Left lung (tissue), 10 donors: ENCODE results near the gene ALCAM. TPM values are rescaled to one million over a fixed set of nuclear protein-coding genes. Genes with fewer than 3 reads are reported as not detected.
A peak's percentile ranks its signal among the peaks of the same experiment; 100 is the strongest.

Experiments used
- ATAC-seq: fragments of 200-7000 bp; cut with Tn5 transposase; one replicate; pipeline ENCODE4 v1.9.1; 2020; ENCODE audit warnings: moderate library complexity
- DNase-seq, 4 donors: peaks; one replicate each; pipeline ENCODE4 v3.0.0-alpha.2; 2013 to 2020
- H3K27ac ChIP-seq, 2 donors: fragments of 200-600 bp; sonication (generic) in 1 of 2; one replicate each; pipeline versions ENCODE4 v1.5.0 to v1.8.0; 2020 to 2021
- H3K27me3 ChIP-seq, 2 donors: fragments of 200-600 bp; sonication (generic) in 1 of 2; one replicate each; pipeline versions ENCODE4 v1.5.0 to v1.8.0; 2020 to 2021
- H3K36me3 ChIP-seq, 2 donors: fragments of 200-600 bp; sonication (generic) in 1 of 2; one replicate each; pipeline versions ENCODE4 v1.5.0 to v1.8.0; 2020 to 2021
- H3K4me1 ChIP-seq, 2 donors: fragments of 200-600 bp; one replicate each; pipeline ENCODE4 v1.8.0; 2021
- H3K4me3 ChIP-seq, 2 donors: fragments of 200-600 bp; sonication (generic) in 1 of 2; one replicate each; pipeline versions ENCODE4 v1.5.0 to v1.8.0; 2020 to 2021; ENCODE audit warnings: mild to moderate bottlenecking in 1 of 2
- H3K9me3 ChIP-seq, 2 donors: fragments of 200-600 bp; sonication (generic) in 1 of 2; one replicate each; pipeline versions ENCODE4 v1.5.0 to v1.8.0; 2020 to 2021
- intact Hi-C, 2 donors: fragments of 100-400 bp; cut with DNase I; formaldehyde crosslinking; loops; one replicate each; pipeline versions ENCODE4 v1.11.2 to v1.14.2; 2022
- polyA plus RNA-seq, 6 donors: library from polyadenylated mRNA; unstranded; fragments of 120-200 nt; gene quantifications; one replicate each; pipeline ENCODE4 v1.2.1, GENCODE V29; 2013; ENCODE audit not compliant: insufficient read length in 6 of 6
- total RNA-seq, 2 donors: library from RNA; stranded (reverse); fragmentation: NEBNext Ultra II Directional; extraction: Animal tissue kit (Norgen Biotek cat#: 25700); gene quantifications; one replicate each; pipeline ENCODE4 v1.2.1, GENCODE V29; 2021
- TF ChIP-seq, protein P1 (sequence below), 2 donors: fragments of 200-600 bp; sonication (generic) in 1 of 2; IDR thresholded peaks; one replicate each; pipeline versions ENCODE4 v1.5.0 to v1.8.0; 2021; ENCODE audit warnings: antibody characterized with exemption in 2 of 2
- donor health status: DM: no; HTN: yes; CAD: no.
- donor health status: DM: no; HTN: no; CAD: no.

The ALCAM gene
- total and polyA plus RNA-seq, 8 donors = 84.2 to 170 (median 127) TPM

DNA sequence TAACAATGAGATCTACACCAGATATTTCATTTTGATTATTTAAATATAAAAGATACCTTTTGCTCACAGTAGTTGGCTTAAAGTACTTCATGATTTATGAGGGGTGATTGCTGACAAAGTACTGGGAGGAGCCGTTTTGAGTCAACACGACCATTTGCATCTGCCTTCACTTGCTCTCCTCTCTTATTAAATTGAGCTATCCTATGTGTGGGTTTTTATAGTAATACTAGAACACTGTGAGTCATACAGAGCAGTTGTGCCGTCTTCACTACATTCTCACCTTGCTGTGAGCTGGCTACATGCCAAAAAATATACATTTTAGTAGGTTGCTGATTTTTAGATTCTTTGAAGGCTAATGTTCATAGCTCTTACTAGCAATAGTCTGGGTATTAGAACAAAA, 161.2 kb downstream of the ALCAM start:
- peaks cover 0 to 26% of the 10 kb centered on the region in 2 donors for H3K36me3 ChIP-seq
- H3K4me1 ChIP-seq = no peaks in the 10 kb centered on the region
- no peak for DNase-seq
- no peaks in the 10 kb centered on the region for H3K9me3 ChIP-seq
- no peaks in the 10 kb centered on the region for H3K27me3 ChIP-seq
- intact Hi-C loops = no loop called here
- TF ChIP-seq, protein P1, sequence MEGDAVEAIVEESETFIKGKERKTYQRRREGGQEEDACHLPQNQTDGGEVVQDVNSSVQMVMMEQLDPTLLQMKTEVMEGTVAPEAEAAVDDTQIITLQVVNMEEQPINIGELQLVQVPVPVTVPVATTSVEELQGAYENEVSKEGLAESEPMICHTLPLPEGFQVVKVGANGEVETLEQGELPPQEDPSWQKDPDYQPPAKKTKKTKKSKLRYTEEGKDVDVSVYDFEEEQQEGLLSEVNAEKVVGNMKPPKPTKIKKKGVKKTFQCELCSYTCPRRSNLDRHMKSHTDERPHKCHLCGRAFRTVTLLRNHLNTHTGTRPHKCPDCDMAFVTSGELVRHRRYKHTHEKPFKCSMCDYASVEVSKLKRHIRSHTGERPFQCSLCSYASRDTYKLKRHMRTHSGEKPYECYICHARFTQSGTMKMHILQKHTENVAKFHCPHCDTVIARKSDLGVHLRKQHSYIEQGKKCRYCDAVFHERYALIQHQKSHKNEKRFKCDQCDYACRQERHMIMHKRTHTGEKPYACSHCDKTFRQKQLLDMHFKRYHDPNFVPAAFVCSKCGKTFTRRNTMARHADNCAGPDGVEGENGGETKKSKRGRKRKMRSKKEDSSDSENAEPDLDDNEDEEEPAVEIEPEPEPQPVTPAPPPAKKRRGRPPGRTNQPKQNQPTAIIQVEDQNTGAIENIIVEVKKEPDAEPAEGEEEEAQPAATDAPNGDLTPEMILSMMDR (IDR thresholded peaks at IDR 0.05) = no peak
- no peak overlapping the region for H3K27ac ChIP-seq
- H3K4me3 ChIP-seq = no peak overlapping the region
- ATAC-seq = no peak

DNA sequence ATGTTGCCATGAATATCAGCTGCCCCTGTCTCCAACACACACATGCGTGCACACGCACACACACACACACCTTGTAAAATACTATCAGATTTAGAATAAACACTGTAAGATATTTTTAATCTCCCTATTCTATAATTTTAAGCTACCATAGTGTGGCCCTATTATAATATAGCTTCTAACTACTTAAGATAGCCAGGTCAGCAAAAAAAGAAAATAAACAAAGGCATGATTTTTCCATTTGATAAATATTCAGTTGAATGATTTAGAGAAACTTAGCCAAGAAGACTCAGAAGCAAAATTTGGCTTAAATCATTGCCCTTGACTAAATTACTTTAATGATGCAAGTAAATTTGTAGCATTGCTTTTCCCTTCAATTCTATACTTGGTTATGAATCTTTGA, 162.2 kb downstream of the ALCAM start:
- intact Hi-C loops = no loop called here
- TF ChIP-seq, protein P1 (IDR thresholded peaks at IDR 0.05) = no peak
- ATAC-seq (no peak), DNase-seq (peak in 1 of 4 donors; percentile 10)
- Histone ChIP-seq H3K4me3 (no peak overlapping the region), H3K36me3 (peaks cover 0 to 25% of the 10 kb centered on the region in 2 donors), H3K27me3 (no peaks in the 10 kb centered on the region), H3K27ac (no peak overlapping the region), H3K4me1 (no peaks in the 10 kb centered on the region), H3K9me3 (no peaks in the 10 kb centered on the region)

DNA sequence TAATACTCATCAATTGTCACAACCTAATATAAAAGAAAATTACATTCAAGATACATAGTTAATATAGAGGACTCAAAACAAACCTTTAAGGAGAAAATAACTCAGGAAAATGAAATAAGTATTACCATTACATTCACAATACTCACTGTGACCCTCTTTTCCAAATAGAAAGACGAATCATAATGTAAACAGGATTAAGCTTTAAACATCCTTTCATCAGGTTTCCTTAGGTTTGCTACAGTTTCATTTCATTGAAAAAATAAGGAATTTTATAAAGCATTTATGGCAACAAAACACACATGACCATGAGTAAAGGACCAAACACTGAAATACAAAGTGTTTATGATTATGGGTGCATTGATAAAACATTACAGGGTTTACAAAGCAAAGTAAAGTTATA, 162.7 kb downstream of the ALCAM start:
- DNase-seq (no peak), ATAC-seq (no peak)
- H3K4me3 ChIP-seq = no peak overlapping the region
- H3K9me3 ChIP-seq = no peaks in the 10 kb centered on the region
- no peak overlapping the region for H3K27ac ChIP-seq
- no peaks in the 10 kb centered on the region for H3K27me3 ChIP-seq
- intact Hi-C loops = no loop called here
- no peaks in the 10 kb centered on the region for H3K4me1 ChIP-seq
- TF ChIP-seq, protein P1 (IDR thresholded peaks at IDR 0.05) = no peak
- H3K36me3 ChIP-seq = peaks cover 0 to 21% of the 10 kb centered on the region in 2 donors

DNA sequence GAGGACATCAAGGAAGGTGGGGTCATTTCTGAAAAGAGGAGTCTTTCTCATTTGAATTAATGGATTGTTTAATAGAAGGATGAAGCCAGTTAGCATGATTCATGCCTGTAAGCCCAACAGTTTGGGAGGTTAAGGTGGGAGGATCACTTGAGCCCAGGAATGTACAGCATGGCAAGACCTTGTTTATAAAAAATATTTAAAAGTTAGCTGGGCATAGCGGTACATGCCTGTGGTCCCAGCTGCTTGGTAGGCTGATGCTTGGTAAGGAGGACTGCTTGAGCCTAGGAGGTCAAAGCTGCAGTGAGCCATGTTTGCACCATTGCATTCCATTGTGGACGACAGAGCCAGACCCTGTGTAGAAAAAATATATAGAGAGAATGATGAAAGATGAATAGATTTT, 165.5 kb downstream of the ALCAM start:
- no peak for DNase-seq
- TF ChIP-seq, protein P1 (IDR thresholded peaks at IDR 0.05) = no peak
- Histone ChIP-seq H3K4me1 (no peaks in the 10 kb centered on the region), H3K36me3 (peaks cover 0 to 28% of the 10 kb centered on the region in 2 donors), H3K27ac (no peak overlapping the region), H3K9me3 (no peaks in the 10 kb centered on the region), H3K4me3 (no peak overlapping the region), H3K27me3 (no peaks in the 10 kb centered on the region)
- intact Hi-C loops = no loop called here
- ATAC-seq = no peak

DNA sequence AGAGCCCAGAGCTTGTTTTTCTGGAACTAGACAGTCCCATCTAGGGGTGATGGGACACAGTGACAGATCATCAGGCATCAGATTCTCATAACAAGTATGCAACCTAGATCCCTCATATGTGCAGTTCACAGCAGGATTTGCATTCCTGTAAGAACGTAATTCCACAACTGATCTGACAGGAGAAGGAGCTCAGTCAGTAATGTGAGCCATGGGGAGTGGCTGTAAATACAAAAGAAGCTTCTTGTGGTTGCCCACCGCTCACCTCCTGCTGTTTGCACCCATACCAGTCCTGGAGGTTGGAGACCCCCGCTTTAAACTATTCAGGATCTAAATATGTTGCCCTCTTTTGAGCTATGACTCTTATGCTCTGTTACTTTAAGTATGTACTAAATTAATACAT, 167.3 kb downstream of the ALCAM start:
- H3K4me1 ChIP-seq = no peaks in the 10 kb centered on the region
- intact Hi-C loops = no loop called here
- ATAC-seq = no peak
- H3K36me3 ChIP-seq = peaks cover 0 to 28% of the 10 kb centered on the region in 2 donors
- no peak overlapping the region for H3K27ac ChIP-seq
- no peaks in the 10 kb centered on the region for H3K9me3 ChIP-seq
- no peak for DNase-seq
- TF ChIP-seq, protein P1 (IDR thresholded peaks at IDR 0.05) = no peak
- H3K4me3 ChIP-seq = no peak overlapping the region
- H3K27me3 ChIP-seq = no peaks in the 10 kb centered on the region
